Measurements from ENCODE around the gene LMCD1. TPM values are rescaled to one million over a fixed set of nuclear protein-coding genes. Genes with fewer than 3 reads are reported as not detected.

The LMCD1 gene
- total and polyA plus RNA-seq, 2 of the 8 experiments (the other 6 are each of a cell fraction or from before 2014, with no cell fraction given): 12.3 to 26.5 TPM

DNA sequence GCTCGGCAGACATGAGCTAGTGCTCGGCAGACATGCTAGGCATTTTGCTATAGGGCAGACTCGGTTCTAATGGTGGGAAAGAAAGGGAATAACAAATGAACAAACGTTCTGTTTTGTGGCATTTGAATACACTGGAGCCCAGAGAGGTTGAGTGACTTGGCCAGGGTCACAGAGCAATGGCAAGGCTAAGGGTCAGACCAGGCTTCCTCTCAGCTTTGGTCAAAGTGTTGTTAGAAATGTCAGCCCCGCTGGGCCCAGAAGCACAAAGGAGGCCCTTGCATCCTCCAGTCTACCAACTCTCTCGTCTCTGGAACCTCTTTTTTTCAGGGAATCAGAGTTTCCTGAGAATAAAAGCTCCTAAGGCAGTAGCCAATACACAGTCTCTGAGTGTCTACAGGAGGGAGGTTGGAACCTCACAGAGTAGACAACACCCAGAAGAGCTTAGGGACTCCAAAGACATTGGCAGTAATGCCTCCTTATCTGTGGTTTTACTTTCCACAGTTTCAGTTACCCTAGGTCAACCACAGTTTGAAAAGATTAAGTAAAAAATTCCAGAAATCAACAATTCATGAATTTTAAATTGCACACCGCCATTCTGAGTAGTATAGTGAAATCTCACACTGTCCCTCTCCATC, 95.7 kb downstream of the LMCD1 start (continued):
- TF ChIP-seq EGR1 (IDR thresholded peaks at IDR 0.05; ENCODE audit: borderline replicate concordance, low read depth, low read length): no peak
- TF ChIP-seq RBBP5 (IDR thresholded peaks at IDR 0.05; ENCODE audit: borderline replicate concordance, low read depth, low read length): no peak
- TF ChIP-seq MAFK (IDR thresholded peaks at IDR 0.05; ENCODE audit: low read depth, low read length): no peak
- TF ChIP-seq, protein P1, sequence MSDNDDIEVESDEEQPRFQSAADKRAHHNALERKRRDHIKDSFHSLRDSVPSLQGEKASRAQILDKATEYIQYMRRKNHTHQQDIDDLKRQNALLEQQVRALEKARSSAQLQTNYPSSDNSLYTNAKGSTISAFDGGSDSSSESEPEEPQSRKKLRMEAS (IDR thresholded peaks at IDR 0.05): no peak
- TF ChIP-seq NANOG (IDR thresholded peaks at IDR 0.05; ENCODE audit: insufficient read depth, low read depth, low read length, poor library complexity, severe bottlenecking): no peak
- TF ChIP-seq E2F6 (IDR thresholded peaks at IDR 0.05): no peak
- no peak for TF ChIP-seq ASH2L (IDR thresholded peaks at IDR 0.05; ENCODE audit: low read length)
- TF ChIP-seq BACH1 (IDR thresholded peaks at IDR 0.05; ENCODE audit: low read length): no peak

Data from H1 (cell line).